OCI-LY7 (cell line): Measurements from ENCODE around the gene ARPC4.

Experiments used
- CTCF ChIP-seq: fragments of 200-600 bp; sonication (generic); conservative IDR thresholded peaks from 2 replicates; pipeline ENCODE4 v1.5.1; 2014; ENCODE audit warnings: mild to moderate bottlenecking, antibody characterized with exemption, low read length, moderate library complexity, mixed read lengths
- EZH2phosphoT487 ChIP-seq: fragments of 200-600 bp; sonication (generic); IDR thresholded peaks from 2 replicates; pipeline ENCODE4 v1.6.1; 2018; ENCODE audit warnings: low read depth, borderline replicate concordance, mild to moderate bottlenecking, mixed run types, antibody characterized with exemption, low read length, moderate library complexity, mixed read lengths

- TF ChIP-seq CTCF: no peak
- no peak for TF ChIP-seq EZH2phosphoT487
These were observed 13.3 kb downstream of the ARPC4 start for GRCh38 chr3:9806137-9806536.
